ENCODE data around the gene ATXN1. TPM values are rescaled to one million over a fixed set of nuclear protein-coding genes. Genes with fewer than 3 reads are reported as not detected.

Gene ATXN1
- total RNA-seq, 1 experiment from 2014 or later, result 19.7 TPM

DNA sequence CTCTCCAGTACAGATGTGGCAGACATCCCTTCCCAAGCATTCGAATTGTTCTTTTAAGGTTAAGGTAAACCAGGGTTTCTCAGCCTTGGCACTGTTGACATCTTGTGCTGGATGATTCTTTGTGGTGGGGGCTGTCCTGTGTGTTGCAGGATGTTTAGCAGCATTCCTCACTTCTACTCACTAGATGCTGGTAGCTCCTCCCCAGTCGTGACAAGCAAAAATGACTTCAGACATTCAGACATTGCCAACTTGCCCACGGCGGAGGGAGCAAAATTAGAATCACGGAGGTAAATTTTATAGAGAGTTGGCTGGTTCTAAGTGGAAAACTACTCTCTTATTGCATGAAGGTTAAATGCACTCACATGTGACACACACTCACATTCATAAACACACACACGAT is 334.1 kb downstream of the ATXN1 start:
- H3K4me1 Mint-ChIP-seq (ENCODE audit: low read depth, unreplicated experiment), result no peaks in the 10 kb centered on the region
- TF ChIP-seq, protein P1, sequence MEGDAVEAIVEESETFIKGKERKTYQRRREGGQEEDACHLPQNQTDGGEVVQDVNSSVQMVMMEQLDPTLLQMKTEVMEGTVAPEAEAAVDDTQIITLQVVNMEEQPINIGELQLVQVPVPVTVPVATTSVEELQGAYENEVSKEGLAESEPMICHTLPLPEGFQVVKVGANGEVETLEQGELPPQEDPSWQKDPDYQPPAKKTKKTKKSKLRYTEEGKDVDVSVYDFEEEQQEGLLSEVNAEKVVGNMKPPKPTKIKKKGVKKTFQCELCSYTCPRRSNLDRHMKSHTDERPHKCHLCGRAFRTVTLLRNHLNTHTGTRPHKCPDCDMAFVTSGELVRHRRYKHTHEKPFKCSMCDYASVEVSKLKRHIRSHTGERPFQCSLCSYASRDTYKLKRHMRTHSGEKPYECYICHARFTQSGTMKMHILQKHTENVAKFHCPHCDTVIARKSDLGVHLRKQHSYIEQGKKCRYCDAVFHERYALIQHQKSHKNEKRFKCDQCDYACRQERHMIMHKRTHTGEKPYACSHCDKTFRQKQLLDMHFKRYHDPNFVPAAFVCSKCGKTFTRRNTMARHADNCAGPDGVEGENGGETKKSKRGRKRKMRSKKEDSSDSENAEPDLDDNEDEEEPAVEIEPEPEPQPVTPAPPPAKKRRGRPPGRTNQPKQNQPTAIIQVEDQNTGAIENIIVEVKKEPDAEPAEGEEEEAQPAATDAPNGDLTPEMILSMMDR (IDR thresholded peaks at IDR 0.05; ENCODE audit: unreplicated experiment), result no peak
- no peaks in the 10 kb centered on the region for H3K27me3 Mint-ChIP-seq (ENCODE audit: unreplicated experiment)
- DNase-seq, result no peak
- H3K9me3 Mint-ChIP-seq (ENCODE audit: low read depth, unreplicated experiment), result no peaks in the 10 kb centered on the region
- H3K27ac Mint-ChIP-seq (ENCODE audit: unreplicated experiment), result no peak overlapping the region
- no TSS peak for BruUV-seq (replicated peaks)
- H3K4me3 Mint-ChIP-seq (ENCODE audit: low read depth, unreplicated experiment), result no peak overlapping the region
- intact Hi-C loops (cut with micrococcal nuclease; ENCODE audit: unreplicated experiment), result no loop called here
- no peaks in the 10 kb centered on the region for H3K36me3 Mint-ChIP-seq (ENCODE audit: insufficient read depth, unreplicated experiment)
- CTCF ChIA-PET, result no interaction called here

- Mint-ChIP-seq H3K4me1 (ENCODE audit: low read depth, unreplicated experiment) (no peaks in the 10 kb centered on the region), H3K27ac (ENCODE audit: unreplicated experiment) (no peak overlapping the region), H3K36me3 (ENCODE audit: insufficient read depth, unreplicated experiment) (no peaks in the 10 kb centered on the region), H3K4me3 (ENCODE audit: low read depth, unreplicated experiment) (no peak overlapping the region), H3K27me3 (ENCODE audit: unreplicated experiment) (no peaks in the 10 kb centered on the region), H3K9me3 (ENCODE audit: low read depth, unreplicated experiment) (no peaks in the 10 kb centered on the region)
- CTCF ChIA-PET, result no interaction called here
- DNase-seq, result no peak
- intact Hi-C loops (cut with micrococcal nuclease; ENCODE audit: unreplicated experiment), result no loop called here
- TF ChIP-seq, protein P1 (IDR thresholded peaks at IDR 0.05; ENCODE audit: unreplicated experiment), result no peak
- BruUV-seq (replicated peaks), result no TSS peak
Measured at GRCh38 chr6:16425881-16426615, 335.2 kb downstream of the ATXN1 start.

GRCh38 chr6:16421462-16421960 is 339.7 kb downstream of the ATXN1 start:
- Mint-ChIP-seq H3K9me3 (ENCODE audit: low read depth, unreplicated experiment) (no peaks in the 10 kb centered on the region), H3K36me3 (ENCODE audit: insufficient read depth, unreplicated experiment) (no peaks in the 10 kb centered on the region), H3K4me1 (ENCODE audit: low read depth, unreplicated experiment) (no peaks in the 10 kb centered on the region), H3K27ac (ENCODE audit: unreplicated experiment) (no peak overlapping the region), H3K27me3 (ENCODE audit: unreplicated experiment) (no peaks in the 10 kb centered on the region), H3K4me3 (ENCODE audit: low read depth, unreplicated experiment) (no peak overlapping the region)
- no peak for DNase-seq
- CTCF ChIA-PET, result no interaction called here
- intact Hi-C loops (cut with micrococcal nuclease; ENCODE audit: unreplicated experiment), result no loop called here
- TF ChIP-seq, protein P1 (IDR thresholded peaks at IDR 0.05; ENCODE audit: unreplicated experiment), result no peak
- BruUV-seq (replicated peaks), result no TSS peak

- Mint-ChIP-seq H3K9me3 (ENCODE audit: low read depth, unreplicated experiment) (no peaks in the 10 kb centered on the region), H3K36me3 (ENCODE audit: insufficient read depth, unreplicated experiment) (no peaks in the 10 kb centered on the region), H3K4me3 (ENCODE audit: low read depth, unreplicated experiment) (no peak overlapping the region), H3K4me1 (ENCODE audit: low read depth, unreplicated experiment) (no peaks in the 10 kb centered on the region), H3K27me3 (ENCODE audit: unreplicated experiment) (no peaks in the 10 kb centered on the region), H3K27ac (ENCODE audit: unreplicated experiment) (no peak overlapping the region)
- DNase-seq, result no peak
- intact Hi-C loops (cut with micrococcal nuclease; ENCODE audit: unreplicated experiment), result no loop called here
- BruUV-seq (replicated peaks), result no TSS peak
- TF ChIP-seq, protein P1 (IDR thresholded peaks at IDR 0.05; ENCODE audit: unreplicated experiment), result no peak
- CTCF ChIA-PET, result no interaction called here
Measured at GRCh38 chr6:16420715-16421461, 340.4 kb downstream of the ATXN1 start.

Data from Calu3 (cell line).